Measurements from ENCODE around the gene OSBPL3.

DNA sequence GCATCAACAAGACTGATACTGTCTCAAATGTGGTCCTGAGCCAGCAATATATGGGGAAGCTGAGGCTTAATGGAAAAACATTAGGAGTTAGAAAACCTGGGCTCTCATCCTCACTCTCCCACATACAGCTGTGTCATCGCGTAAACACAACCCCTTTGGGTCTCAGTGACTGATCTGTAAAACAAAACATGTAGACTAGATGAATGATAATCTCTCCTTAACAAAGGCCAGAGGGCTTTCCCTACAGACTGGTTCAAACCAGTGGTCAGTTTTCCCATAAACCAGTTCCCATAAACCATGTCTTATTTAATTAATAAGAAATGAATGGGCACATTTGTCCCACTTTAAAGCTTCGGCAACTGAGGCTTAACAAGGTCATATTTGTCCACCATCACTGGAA is 48.1 kb downstream of the OSBPL3 start:
- TF ChIP-seq, protein P1, sequence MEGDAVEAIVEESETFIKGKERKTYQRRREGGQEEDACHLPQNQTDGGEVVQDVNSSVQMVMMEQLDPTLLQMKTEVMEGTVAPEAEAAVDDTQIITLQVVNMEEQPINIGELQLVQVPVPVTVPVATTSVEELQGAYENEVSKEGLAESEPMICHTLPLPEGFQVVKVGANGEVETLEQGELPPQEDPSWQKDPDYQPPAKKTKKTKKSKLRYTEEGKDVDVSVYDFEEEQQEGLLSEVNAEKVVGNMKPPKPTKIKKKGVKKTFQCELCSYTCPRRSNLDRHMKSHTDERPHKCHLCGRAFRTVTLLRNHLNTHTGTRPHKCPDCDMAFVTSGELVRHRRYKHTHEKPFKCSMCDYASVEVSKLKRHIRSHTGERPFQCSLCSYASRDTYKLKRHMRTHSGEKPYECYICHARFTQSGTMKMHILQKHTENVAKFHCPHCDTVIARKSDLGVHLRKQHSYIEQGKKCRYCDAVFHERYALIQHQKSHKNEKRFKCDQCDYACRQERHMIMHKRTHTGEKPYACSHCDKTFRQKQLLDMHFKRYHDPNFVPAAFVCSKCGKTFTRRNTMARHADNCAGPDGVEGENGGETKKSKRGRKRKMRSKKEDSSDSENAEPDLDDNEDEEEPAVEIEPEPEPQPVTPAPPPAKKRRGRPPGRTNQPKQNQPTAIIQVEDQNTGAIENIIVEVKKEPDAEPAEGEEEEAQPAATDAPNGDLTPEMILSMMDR (IDR thresholded peaks at IDR 0.05) = no peak
- no peak for TF ChIP-seq POLR2A (IDR thresholded peaks at IDR 0.05)

All from heart left ventricle (tissue), 13 donors.